MM.1S (cell line): ENCODE results near the gene AVPR1A.

Source experiments
- EZH2 ChIP-seq: fragments of 300-600 bp; sonication (generic); optimal IDR thresholded peaks from 2 replicates; pipeline ENCODE3; 2017; ENCODE audit warnings: low read depth, mild to moderate bottlenecking, antibody characterized with exemption, low read length, mixed read lengths
- TF ChIP-seq, protein P1 (sequence below): fragments of 300-600 bp; sonication (generic); IDR thresholded peaks from 2 replicates; pipeline ENCODE4 v1.5.1; 2016; ENCODE audit warnings: antibody characterized with exemption, low read length, mixed read lengths

GRCh38 chr12:63154560-63154959 lies 3.6 kb upstream of the AVPR1A start:
- TF ChIP-seq, protein P1, sequence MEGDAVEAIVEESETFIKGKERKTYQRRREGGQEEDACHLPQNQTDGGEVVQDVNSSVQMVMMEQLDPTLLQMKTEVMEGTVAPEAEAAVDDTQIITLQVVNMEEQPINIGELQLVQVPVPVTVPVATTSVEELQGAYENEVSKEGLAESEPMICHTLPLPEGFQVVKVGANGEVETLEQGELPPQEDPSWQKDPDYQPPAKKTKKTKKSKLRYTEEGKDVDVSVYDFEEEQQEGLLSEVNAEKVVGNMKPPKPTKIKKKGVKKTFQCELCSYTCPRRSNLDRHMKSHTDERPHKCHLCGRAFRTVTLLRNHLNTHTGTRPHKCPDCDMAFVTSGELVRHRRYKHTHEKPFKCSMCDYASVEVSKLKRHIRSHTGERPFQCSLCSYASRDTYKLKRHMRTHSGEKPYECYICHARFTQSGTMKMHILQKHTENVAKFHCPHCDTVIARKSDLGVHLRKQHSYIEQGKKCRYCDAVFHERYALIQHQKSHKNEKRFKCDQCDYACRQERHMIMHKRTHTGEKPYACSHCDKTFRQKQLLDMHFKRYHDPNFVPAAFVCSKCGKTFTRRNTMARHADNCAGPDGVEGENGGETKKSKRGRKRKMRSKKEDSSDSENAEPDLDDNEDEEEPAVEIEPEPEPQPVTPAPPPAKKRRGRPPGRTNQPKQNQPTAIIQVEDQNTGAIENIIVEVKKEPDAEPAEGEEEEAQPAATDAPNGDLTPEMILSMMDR: no peak
- TF ChIP-seq EZH2: no peak
